A549 (cell line): ENCODE measurements around the gene IFNA8.

Source experiments
- BHLHE40 ChIP-seq: IDR thresholded peaks from 2 replicates; pipeline ENCODE4 v1.6.1; 2012; ENCODE audit warnings: low read depth, low read length, inconsistent platforms
- CHD4 ChIP-seq: fragments of 200-600 bp; sonication (generic); IDR thresholded peaks from 2 replicates; pipeline ENCODE4 v1.6.1; 2016; ENCODE audit warnings: antibody characterized with exemption, mild to moderate bottlenecking, borderline replicate concordance
- HOXB13 ChIP-seq: fragments of 250-450 bp; sonication (Bioruptor Pico); IDR thresholded peaks from 2 replicates; pipeline ENCODE4 v1.5.0; 2020; ENCODE audit warnings: low read depth, mild to moderate bottlenecking, moderate library complexity
- POLR2A ChIP-seq: IDR thresholded peaks from 2 replicates; pipeline ENCODE4 v1.6.1; 2012; ENCODE audit warnings: mild to moderate bottlenecking, low read length
- POLR2AphosphoS2 ChIP-seq: conservative IDR thresholded peaks from 2 replicates; pipeline ENCODE4 v1.6.1; 2012; ENCODE audit warnings: low read length, improper control_type of control experiment, inconsistent platforms
- RNF2 ChIP-seq: fragments of 200-600 bp; sonication (generic); IDR thresholded peaks from 2 replicates; pipeline ENCODE4 v1.6.1; 2016; ENCODE audit warnings: low read depth, mild to moderate bottlenecking, antibody characterized with exemption, moderate library complexity, borderline replicate concordance
- TF ChIP-seq, protein P1 (sequence below): fragments of >200 bp; sonication (Bioruptor Twin); formaldehyde crosslinking; IDR thresholded peaks from 3 replicates; pipeline ENCODE4 v1.5.1; 2016
- TF ChIP-seq, protein P2 (sequence below): IDR thresholded peaks from 2 replicates; pipeline ENCODE4 v1.6.1; 2012
- TF ChIP-seq, protein P3 (sequence below): fragments of 200-600 bp; sonication (generic); IDR thresholded peaks from 2 replicates; pipeline ENCODE4 v1.6.1; 2016; ENCODE audit warnings: antibody characterized with exemption, mild to moderate bottlenecking, moderate library complexity
- TF ChIP-seq, protein P4 (sequence below): fragments of 450-650 bp; IDR thresholded peaks from 2 replicates; pipeline ENCODE4 v1.6.1; 2014; ENCODE audit warnings: antibody characterized with exemption
- TF ChIP-seq, protein P5 (sequence below): IDR thresholded peaks from 2 replicates; pipeline ENCODE4 v1.6.1; 2012; ENCODE audit warnings: low read depth, borderline replicate concordance

GRCh38 chr9:21443849-21444625 is 35.1 kb downstream of the IFNA8 start:
- TF ChIP-seq, protein P1, sequence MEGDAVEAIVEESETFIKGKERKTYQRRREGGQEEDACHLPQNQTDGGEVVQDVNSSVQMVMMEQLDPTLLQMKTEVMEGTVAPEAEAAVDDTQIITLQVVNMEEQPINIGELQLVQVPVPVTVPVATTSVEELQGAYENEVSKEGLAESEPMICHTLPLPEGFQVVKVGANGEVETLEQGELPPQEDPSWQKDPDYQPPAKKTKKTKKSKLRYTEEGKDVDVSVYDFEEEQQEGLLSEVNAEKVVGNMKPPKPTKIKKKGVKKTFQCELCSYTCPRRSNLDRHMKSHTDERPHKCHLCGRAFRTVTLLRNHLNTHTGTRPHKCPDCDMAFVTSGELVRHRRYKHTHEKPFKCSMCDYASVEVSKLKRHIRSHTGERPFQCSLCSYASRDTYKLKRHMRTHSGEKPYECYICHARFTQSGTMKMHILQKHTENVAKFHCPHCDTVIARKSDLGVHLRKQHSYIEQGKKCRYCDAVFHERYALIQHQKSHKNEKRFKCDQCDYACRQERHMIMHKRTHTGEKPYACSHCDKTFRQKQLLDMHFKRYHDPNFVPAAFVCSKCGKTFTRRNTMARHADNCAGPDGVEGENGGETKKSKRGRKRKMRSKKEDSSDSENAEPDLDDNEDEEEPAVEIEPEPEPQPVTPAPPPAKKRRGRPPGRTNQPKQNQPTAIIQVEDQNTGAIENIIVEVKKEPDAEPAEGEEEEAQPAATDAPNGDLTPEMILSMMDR: no peak
- TF ChIP-seq, protein P2, sequence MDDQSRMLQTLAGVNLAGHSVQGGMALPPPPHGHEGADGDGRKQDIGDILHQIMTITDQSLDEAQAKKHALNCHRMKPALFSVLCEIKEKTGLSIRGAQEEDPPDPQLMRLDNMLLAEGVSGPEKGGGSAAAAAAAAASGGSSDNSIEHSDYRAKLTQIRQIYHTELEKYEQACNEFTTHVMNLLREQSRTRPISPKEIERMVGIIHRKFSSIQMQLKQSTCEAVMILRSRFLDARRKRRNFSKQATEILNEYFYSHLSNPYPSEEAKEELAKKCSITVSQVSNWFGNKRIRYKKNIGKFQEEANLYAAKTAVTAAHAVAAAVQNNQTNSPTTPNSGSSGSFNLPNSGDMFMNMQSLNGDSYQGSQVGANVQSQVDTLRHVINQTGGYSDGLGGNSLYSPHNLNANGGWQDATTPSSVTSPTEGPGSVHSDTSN: no peak
- no peak for TF ChIP-seq CHD4
- no peak for TF ChIP-seq HOXB13 (CRISPR knock-in tag)
- no peak for TF ChIP-seq POLR2A
- no peak for TF ChIP-seq BHLHE40
- TF ChIP-seq, protein P3, sequence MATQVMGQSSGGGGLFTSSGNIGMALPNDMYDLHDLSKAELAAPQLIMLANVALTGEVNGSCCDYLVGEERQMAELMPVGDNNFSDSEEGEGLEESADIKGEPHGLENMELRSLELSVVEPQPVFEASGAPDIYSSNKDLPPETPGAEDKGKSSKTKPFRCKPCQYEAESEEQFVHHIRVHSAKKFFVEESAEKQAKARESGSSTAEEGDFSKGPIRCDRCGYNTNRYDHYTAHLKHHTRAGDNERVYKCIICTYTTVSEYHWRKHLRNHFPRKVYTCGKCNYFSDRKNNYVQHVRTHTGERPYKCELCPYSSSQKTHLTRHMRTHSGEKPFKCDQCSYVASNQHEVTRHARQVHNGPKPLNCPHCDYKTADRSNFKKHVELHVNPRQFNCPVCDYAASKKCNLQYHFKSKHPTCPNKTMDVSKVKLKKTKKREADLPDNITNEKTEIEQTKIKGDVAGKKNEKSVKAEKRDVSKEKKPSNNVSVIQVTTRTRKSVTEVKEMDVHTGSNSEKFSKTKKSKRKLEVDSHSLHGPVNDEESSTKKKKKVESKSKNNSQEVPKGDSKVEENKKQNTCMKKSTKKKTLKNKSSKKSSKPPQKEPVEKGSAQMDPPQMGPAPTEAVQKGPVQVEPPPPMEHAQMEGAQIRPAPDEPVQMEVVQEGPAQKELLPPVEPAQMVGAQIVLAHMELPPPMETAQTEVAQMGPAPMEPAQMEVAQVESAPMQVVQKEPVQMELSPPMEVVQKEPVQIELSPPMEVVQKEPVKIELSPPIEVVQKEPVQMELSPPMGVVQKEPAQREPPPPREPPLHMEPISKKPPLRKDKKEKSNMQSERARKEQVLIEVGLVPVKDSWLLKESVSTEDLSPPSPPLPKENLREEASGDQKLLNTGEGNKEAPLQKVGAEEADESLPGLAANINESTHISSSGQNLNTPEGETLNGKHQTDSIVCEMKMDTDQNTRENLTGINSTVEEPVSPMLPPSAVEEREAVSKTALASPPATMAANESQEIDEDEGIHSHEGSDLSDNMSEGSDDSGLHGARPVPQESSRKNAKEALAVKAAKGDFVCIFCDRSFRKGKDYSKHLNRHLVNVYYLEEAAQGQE: no peak
- TF ChIP-seq POLR2AphosphoS2: no peak
- TF ChIP-seq, protein P4, sequence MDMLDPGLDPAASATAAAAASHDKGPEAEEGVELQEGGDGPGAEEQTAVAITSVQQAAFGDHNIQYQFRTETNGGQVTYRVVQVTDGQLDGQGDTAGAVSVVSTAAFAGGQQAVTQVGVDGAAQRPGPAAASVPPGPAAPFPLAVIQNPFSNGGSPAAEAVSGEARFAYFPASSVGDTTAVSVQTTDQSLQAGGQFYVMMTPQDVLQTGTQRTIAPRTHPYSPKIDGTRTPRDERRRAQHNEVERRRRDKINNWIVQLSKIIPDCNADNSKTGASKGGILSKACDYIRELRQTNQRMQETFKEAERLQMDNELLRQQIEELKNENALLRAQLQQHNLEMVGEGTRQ: no peak
- TF ChIP-seq, protein P5, sequence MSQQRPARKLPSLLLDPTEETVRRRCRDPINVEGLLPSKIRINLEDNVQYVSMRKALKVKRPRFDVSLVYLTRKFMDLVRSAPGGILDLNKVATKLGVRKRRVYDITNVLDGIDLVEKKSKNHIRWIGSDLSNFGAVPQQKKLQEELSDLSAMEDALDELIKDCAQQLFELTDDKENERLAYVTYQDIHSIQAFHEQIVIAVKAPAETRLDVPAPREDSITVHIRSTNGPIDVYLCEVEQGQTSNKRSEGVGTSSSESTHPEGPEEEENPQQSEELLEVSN: no peak
- no peak for TF ChIP-seq RNF2
